Esophagus muscularis mucosa (tissue), 4 donors: ENCODE data around the gene HS2ST1.

ENCODE experiments used
- CTCF ChIP-seq, 3 experiments: fragments of 200-600 bp in 2 of 3; fragments of 450-650 bp in 1 of 3; sonication (generic) in 2 of 3; IDR thresholded peaks; one replicate each; pipeline ENCODE4 v1.5.1; 2017 to 2019; ENCODE audit warnings: antibody characterized with exemption in 3 of 3, mild to moderate bottlenecking in 2 of 3, moderate library complexity in 1 of 3
- EP300 ChIP-seq: sonication (generic); formaldehyde crosslinking; IDR thresholded peaks from one replicate; pipeline ENCODE4 v1.6.1; 2017; ENCODE audit warnings: antibody characterized with exemption
- POLR2AphosphoS5 ChIP-seq, 2 donors: sonication (generic); formaldehyde crosslinking; IDR thresholded peaks; one replicate each; pipeline ENCODE4 v1.6.1; 2017; ENCODE audit warnings: antibody characterized with exemption in 2 of 2

- TF ChIP-seq EP300 (no peak), CTCF (IDR thresholded peaks at IDR 0.05) (no peak), POLR2AphosphoS5 (IDR thresholded peaks at IDR 0.05) (no peak)
Observed at GRCh38 chr1:86988835-86989234, 74.4 kb downstream of the HS2ST1 start.
